KBM-7 (cell line): Measurements from ENCODE around the gene STX3.
"Not testable (repeated sequence)": the region's sequence is repeated elsewhere in the genome, so short reads cannot be mapped to it uniquely, and the experiment has no call there.

Experiments
- DNase-seq: peaks from one replicate; pipeline ENCODE4 v3.0.0-alpha.2; 2015
- in situ Hi-C: fragments of 300-500 bp; cut with MboI; formaldehyde crosslinking; loops from 2 replicates; pipeline ENCODE4 v1.14.3; 2020; ENCODE audit warnings: low sequenced_read_pairs, low pct_unique_long_range_greater_than_20kb, mixed read lengths

Gene STX3

GRCh38 chr11:59779487-59779886 lies 24.3 kb downstream of the STX3 start:
- DNase-seq, result no peak
- in situ Hi-C loops, result no loop called here

- DNase-seq, result no peak
- in situ Hi-C loops, result no loop called here
These were observed 26.9 kb downstream of the STX3 start for GRCh38 chr11:59782080-59782479.

- in situ Hi-C loops, result no loop called here
- no peak for DNase-seq
These were observed 28.5 kb downstream of the STX3 start for GRCh38 chr11:59783632-59784090.

- in situ Hi-C loops, DNase-seq: not testable (repeated sequence)
These were observed 29.3 kb downstream of the STX3 start for GRCh38 chr11:59784441-59784840.

- in situ Hi-C loops, result no loop called here
- no peak for DNase-seq
These were observed 30.6 kb downstream of the STX3 start for GRCh38 chr11:59785818-59786217.

GRCh38 chr11:59787255-59787588 lies 32.0 kb downstream of the STX3 start:
- in situ Hi-C loops, result no loop called here

GRCh38 chr11:59787816-59788215 lies 32.6 kb downstream of the STX3 start:
- in situ Hi-C loops, result no loop called here
- DNase-seq, result no peak

More at GRCh38 chr11:59787255-59787588, 32.0 kb downstream of the STX3 start:
- no peak for DNase-seq

- no peak for DNase-seq
- in situ Hi-C loops, result no loop called here
These were observed 36.5 kb downstream of the STX3 start for GRCh38 chr11:59791639-59792038.

- in situ Hi-C loops, result no loop called here
- no peak for DNase-seq
These were observed 37.3 kb downstream of the STX3 start for GRCh38 chr11:59792507-59792906.

GRCh38 chr11:59794417-59794816 lies 39.2 kb downstream of the STX3 start:
- DNase-seq, result no peak
- in situ Hi-C loops, result no loop called here

GRCh38 chr11:59800390-59801025 lies 45.3 kb downstream of the STX3 start:
- in situ Hi-C loops, result no loop called here
- no peak for DNase-seq

GRCh38 chr11:59801160-59801706 lies 46.1 kb downstream of the STX3 start:
- in situ Hi-C loops, result no loop called here
- DNase-seq, result no peak

GRCh38 chr11:59801981-59802638 lies 46.9 kb downstream of the STX3 start:
- DNase-seq, result no peak
- in situ Hi-C loops, result no loop called here

- in situ Hi-C loops, result no loop called here
- DNase-seq, result peak; percentile 75
These were observed 47.5 kb downstream of the STX3 start for GRCh38 chr11:59802639-59803176.

GRCh38 chr11:59804061-59804460 lies 48.9 kb downstream of the STX3 start:
- in situ Hi-C loops, result no loop called here
- DNase-seq, result peak; percentile 20

- in situ Hi-C loops, result no loop called here
- no peak for DNase-seq
These were observed 52.0 kb downstream of the STX3 start for GRCh38 chr11:59807047-59807610.

- in situ Hi-C loops, result no loop called here
- peak; percentile 94 for DNase-seq
These were observed 55.2 kb downstream of the STX3 start, which contains the start of gene MRPL16 for GRCh38 chr11:59810189-59810910. Gene MRPL16 (minus strand): TSS chr11:59810778. CDS start chr11:59810658, 120 bp downstream.

- DNase-seq, result no peak
- in situ Hi-C loops, result no loop called here
These were observed 55.7 kb downstream of the STX3 start for GRCh38 chr11:59810911-59811259.

GRCh38 chr11:59812220-59812619 lies 57.0 kb downstream of the STX3 start:
- in situ Hi-C loops, result no loop called here
- no peak for DNase-seq
